ENCODE measurements around the gene MTMR2. TPM values are rescaled to one million over a fixed set of nuclear protein-coding genes. Genes with fewer than 3 reads are reported as not detected.

The MTMR2 gene
- polyA plus RNA-seq, 1 of the 3 experiments (the other 2 are of a cell fraction), result 8.6 TPM

- Histone ChIP-seq H3K27ac (ENCODE audit: low read depth in 2 of 2, low read length in 1 of 2) (no peak overlapping the region), H2AFZ (ENCODE audit: low read depth) (no peak overlapping the region), H3K9ac (no peak overlapping the region), H4K20me1 (ENCODE audit: insufficient read depth) (peaks cover 4% of the 10 kb centered on the region; the same call in 1 of the 2 replicates), H3K36me3 (replicated peaks in 1 of 2; ENCODE audit: control insufficient read depth in 1 of 2, insufficient read depth in 2 of 2, low read length in 1 of 2) (peaks cover 0 to 2% of the 10 kb centered on the region in 2 experiments), H3K27me3 (ENCODE audit: insufficient read depth) (no peaks in the 10 kb centered on the region), H3K79me2 (ENCODE audit: insufficient read depth) (peaks cover 85% of the 10 kb centered on the region), H3K4me1 (ENCODE audit: control insufficient read depth in 1 of 2, insufficient read depth in 2 of 2, low read depth in 1 of 2, low read length in 1 of 2) (peaks cover 13 to 33% of the 10 kb centered on the region in 2 experiments), H3K9me3 (no peaks in the 10 kb centered on the region), H3F3A (replicated peaks; ENCODE audit: insufficient read depth) (peaks cover 8% of the 10 kb centered on the region), H3K4me2 (0 out of 2 replicates have a peak overlapping the region, but pooled peaks have one; percentile 94), H3K4me3 (ENCODE audit: low read depth in 2 of 2, low read length in 1 of 2) (no peak overlapping the region), H3K9me2 (no peaks in the 10 kb centered on the region)
- 86% methylated on average over 4 of the region's 4 CpGs for WGBS (ENCODE audit: low lambda C conversion rate)
- no peak for TF ChIP-seq GATA2 (CRISPR knock-in tag; IDR thresholded peaks at IDR 0.05)
- no peak for TF ChIP-seq CHD2 (IDR thresholded peaks at IDR 0.05; ENCODE audit: low read length, partially characterized antibody)
- no peak for TF ChIP-seq EP300 (IDR thresholded peaks at IDR 0.05; ENCODE audit: borderline replicate concordance in 1 of 2, low read depth in 1 of 2, low read length in 1 of 2)
- no peak for TF ChIP-seq RXRA (IDR thresholded peaks at IDR 0.05; ENCODE audit: borderline replicate concordance, low read depth)
- TF ChIP-seq MAX (IDR thresholded peaks at IDR 0.05; ENCODE audit: low read depth), result no peak
- no peak for TF ChIP-seq CTCF (IDR thresholded peaks at IDR 0.05)
- no peak for TF ChIP-seq GABPA (IDR thresholded peaks at IDR 0.05; ENCODE audit: low read depth)
- TF ChIP-seq ZBTB33 (IDR thresholded peaks at IDR 0.05; ENCODE audit: borderline replicate concordance, low read depth), result no peak
- TF ChIP-seq PBX3 (IDR thresholded peaks at IDR 0.05), result no peak
- no peak for TF ChIP-seq ELF1 (IDR thresholded peaks at IDR 0.05)
- TF ChIP-seq REST (IDR thresholded peaks at IDR 0.05; ENCODE audit: low read depth, low read length), result no peak
- CTCF ChIA-PET, result interaction anchor here (2.7 kb wide), 1 partner anchor 43 kb away, joined by 10 read pairs; no protein-coding TSS in a partner anchor
- no peak for DNase-seq
- POLR2A ChIA-PET, result no interaction called here
These were observed 130.8 kb downstream of the MTMR2 start for GRCh38 chr11:95793116-95793515.
